ENCODE data around the gene BAZ2A. TPM values are rescaled to one million over a fixed set of nuclear protein-coding genes. Genes with fewer than 3 reads are reported as not detected.

The BAZ2A gene
- total RNA-seq, 4 donors from 2014 or later: 100.0 to 243 (median 129) TPM

- no peaks in the 10 kb centered on the region for H3K27me3 ChIP-seq
- peak overlapping the region; percentile 90 for H3K27ac ChIP-seq
- H3K4me1 ChIP-seq: peaks cover 78% of the 10 kb centered on the region
- peak overlapping the region; percentile 77 for H3K4me3 ChIP-seq
- TF ChIP-seq POLR2AphosphoS5 (IDR thresholded peaks at IDR 0.05): no peak
- TF ChIP-seq EP300 (IDR thresholded peaks at IDR 0.05): no peak
- TF ChIP-seq POLR2A (IDR thresholded peaks at IDR 0.05): no peak
- TF ChIP-seq CTCF (IDR thresholded peaks at IDR 0.05): no peak
- peak; percentile 83 to 86 for DNase-seq (ENCODE audit: low spot score in 2 of 2)
- no peaks in the 10 kb centered on the region for H3K36me3 ChIP-seq
- WGBS: 4% methylated on average over 12 of the region's 13 CpGs
- H3K9me3 ChIP-seq: no peaks in the 10 kb centered on the region
Measured at GRCh38 chr12:56631790-56632700, 1.9 kb upstream of the BAZ2A start.

GRCh38 chr12:56629459-56630179, 507 bp downstream of the BAZ2A start:
- no peak for TF ChIP-seq CTCF (IDR thresholded peaks at IDR 0.05)
- 0% methylated on average over 26 of the region's 46 CpGs for WGBS

GRCh38 chr12:56628671-56629458, 1.3 kb downstream of the BAZ2A start:
- peaks cover 3% of the 10 kb centered on the region for H3K36me3 ChIP-seq
- DNase-seq (ENCODE audit: low spot score in 2 of 2): peak in 1 of 2 donors; percentile 82
- no peaks in the 10 kb centered on the region for H3K27me3 ChIP-seq
- TF ChIP-seq POLR2AphosphoS5 (IDR thresholded peaks at IDR 0.05) (peak in 2 of 3 donors; percentile 14 to 56), POLR2A (IDR thresholded peaks at IDR 0.05) (peak in 1 of 2 donors; percentile 41), EP300 (IDR thresholded peaks at IDR 0.05) (no peak)
- H3K4me3 ChIP-seq: peak overlapping the region; percentile 100
- H3K4me1 ChIP-seq: peaks cover 70% of the 10 kb centered on the region
- peak overlapping the region; percentile 98 for H3K27ac ChIP-seq
- 0% methylated on average over 18 of the region's 18 CpGs for WGBS
- H3K9me3 ChIP-seq: no peaks in the 10 kb centered on the region

More at GRCh38 chr12:56629459-56630179, 507 bp downstream of the BAZ2A start:
- Histone ChIP-seq H3K27ac (peak overlapping the region; percentile 98), H3K27me3 (no peaks in the 10 kb centered on the region), H3K4me3 (peak overlapping the region; percentile 100), H3K4me1 (peaks cover 75% of the 10 kb centered on the region), H3K36me3 (peaks cover 3% of the 10 kb centered on the region), H3K9me3 (no peaks in the 10 kb centered on the region)
- peak in 1 of 2 donors; percentile 71 for DNase-seq (ENCODE audit: low spot score in 2 of 2)

- Histone ChIP-seq H3K4me1 (peaks cover 56% of the 10 kb centered on the region), H3K27ac (no peak overlapping the region), H3K4me3 (no peak overlapping the region), H3K9me3 (no peaks in the 10 kb centered on the region), H3K27me3 (no peaks in the 10 kb centered on the region), H3K36me3 (peaks cover 6% of the 10 kb centered on the region)
- TF ChIP-seq CTCF (IDR thresholded peaks at IDR 0.05) (no peak), POLR2AphosphoS5 (IDR thresholded peaks at IDR 0.05) (no peak), POLR2A (IDR thresholded peaks at IDR 0.05) (no peak), EP300 (IDR thresholded peaks at IDR 0.05) (no peak)
- DNase-seq (ENCODE audit: low spot score in 2 of 2): no peak
Measured at GRCh38 chr12:56626701-56627100, 3.4 kb downstream of the BAZ2A start.

GRCh38 chr12:56622535-56622934, 7.6 kb downstream of the BAZ2A start:
- H3K27ac ChIP-seq: no peak overlapping the region
- peaks cover 29% of the 10 kb centered on the region for H3K4me1 ChIP-seq
- H3K4me3 ChIP-seq: no peak overlapping the region
- no peaks in the 10 kb centered on the region for H3K9me3 ChIP-seq
- peaks cover 36% of the 10 kb centered on the region for H3K36me3 ChIP-seq
- 86% methylated on average over 1 of the region's 1 CpG for WGBS
- no peak for DNase-seq (ENCODE audit: low spot score in 2 of 2)
- TF ChIP-seq CTCF (IDR thresholded peaks at IDR 0.05) (no peak), EP300 (IDR thresholded peaks at IDR 0.05) (no peak), POLR2A (IDR thresholded peaks at IDR 0.05) (no peak), POLR2AphosphoS5 (IDR thresholded peaks at IDR 0.05) (no peak)
- no peaks in the 10 kb centered on the region for H3K27me3 ChIP-seq
